K562 (cell line): ENCODE data around the gene AHCYL2. TPM values are rescaled to one million over a fixed set of nuclear protein-coding genes. Genes with fewer than 3 reads are reported as not detected.

Experiments
- BRD9 ChIP-seq: fragments of 450-650 bp; IDR thresholded peaks from 2 replicates; pipeline ENCODE4 v1.6.1; 2018; ENCODE audit warnings: low read depth; ENCODE audit not compliant: partially characterized antibody
- JUND ChIP-seq, 2 experiments: IDR thresholded peaks; 2 replicates in 1 of 2; 3 replicates in 1 of 2; pipeline ENCODE4 v1.6.1; 2011; ENCODE audit warnings: borderline replicate concordance in 2 of 2, low read depth in 2 of 2, low read length in 2 of 2, improper control_type of control experiment in 1 of 2, missing biosample characterization in 1 of 2, missing genetic modification characterization in 1 of 2, missing genetic modification reagents in 1 of 2
- KAT7 ChIP-seq: sonication (generic); formaldehyde crosslinking; IDR thresholded peaks from 2 replicates; pipeline ENCODE4 v1.8.0; 2022; ENCODE audit warnings: missing genetic modification reagents, mild to moderate bottlenecking, borderline replicate concordance
- KDM1A ChIP-seq, 2 experiments: fragments of 450-650 bp; IDR thresholded peaks; 2 replicates each; pipeline ENCODE4 v1.6.1; 2016; ENCODE audit warnings: mild to moderate bottlenecking in 2 of 2
- RCOR1 ChIP-seq, 2 experiments: IDR thresholded peaks; 2 replicates each; pipeline ENCODE4 v1.6.1; 2012; ENCODE audit warnings: low read depth in 2 of 2, low read length in 2 of 2, borderline replicate concordance in 1 of 2, improper control_type of control experiment in 1 of 2
- SAP30 ChIP-seq: fragments of 200-600 bp; sonication (generic); IDR thresholded peaks from 2 replicates; pipeline ENCODE4 v1.6.1; 2012; ENCODE audit warnings: borderline replicate concordance, low read depth, mild to moderate bottlenecking, moderate library complexity, low read length, control low read depth, inconsistent platforms; ENCODE audit not compliant: insufficient read depth, poor library complexity, severe bottlenecking
- SP1 ChIP-seq: sonication (generic); formaldehyde crosslinking; IDR thresholded peaks from 2 replicates; pipeline ENCODE4 v1.8.1; 2022; ENCODE audit warnings: mild to moderate bottlenecking, missing genetic modification reagents
- TCF3 ChIP-seq: sonication (generic); formaldehyde crosslinking; IDR thresholded peaks from 2 replicates; pipeline ENCODE4 v1.4.0; 2020; ENCODE audit warnings: mild to moderate bottlenecking, missing genetic modification reagents
- ZNF232 ChIP-seq: sonication (generic); formaldehyde crosslinking; IDR thresholded peaks from 2 replicates; pipeline ENCODE4 v1.8.0; 2022; ENCODE audit warnings: mild to moderate bottlenecking, missing genetic modification reagents
- ZNF354B ChIP-seq: fragments of 250-450 bp; sonication (Bioruptor Pico); IDR thresholded peaks from 2 replicates; pipeline ENCODE4 v1.4.0; 2020
- ZNF696 ChIP-seq: fragments of 250-450 bp; sonication (Bioruptor Pico); conservative IDR thresholded peaks from 2 replicates; pipeline ENCODE4 v1.4.0; 2020; ENCODE audit warnings: mild to moderate bottlenecking, moderate library complexity
- polyA plus RNA-seq, 8 experiments: library from polyadenylated mRNA; depleted of rRNA in 4 of 8; stranded (reverse) in 5 of 8; unstranded in 3 of 8; fragments of >200 nt; fragmentation: Nextera tagmentation in 2 of 8; fragmentation: Illumina TruSeq in 1 of 8; extraction: Ambion mirVana in 2 of 8; extraction: Trizol in 1 of 8; gene quantifications; 2 replicates each; pipeline versions ENCODE4 v1.2.1 to v1.2.3, GENCODE V29; 2011 to 2014; ENCODE audit warnings: inconsistent platforms in 1 of 8, missing spikeins in 1 of 8
- total RNA-seq, 7 experiments: library from RNA; depleted of rRNA in 6 of 7; stranded (reverse); fragments of >200 nt in 6 of 7; fragmentation: Illumina TruSeq in 2 of 7; extraction: Trizol in 2 of 7; gene quantifications; 2 replicates each; pipeline versions ENCODE4 v1.2.1 to v1.2.3, GENCODE V29; 2011 to 2021; ENCODE audit warnings: low replicate concordance in 1 of 7
- TF ChIP-seq, protein P1 (sequence below): sonication (generic); IDR thresholded peaks from 2 replicates; pipeline ENCODE4 v1.6.1; 2016
- TF ChIP-seq, protein P2 (sequence below): fragments of 250-450 bp; sonication (Bioruptor Pico); IDR thresholded peaks from 2 replicates; pipeline ENCODE4 v1.8.0; 2022; ENCODE audit warnings: inconsistent platforms
- TF ChIP-seq, protein P3 (sequence below): IDR thresholded peaks from 2 replicates; pipeline ENCODE4 v1.6.1; 2012; ENCODE audit warnings: low read depth, low read length, improper control_type of control experiment, borderline replicate concordance
- TF ChIP-seq, protein P4 (sequence below): fragments of 450-650 bp; formaldehyde crosslinking; IDR thresholded peaks from 2 replicates; pipeline ENCODE4 v1.4.0; 2022; ENCODE audit warnings: missing genetic modification characterization
- TF ChIP-seq, protein P5 (sequence below): fragments of 250-450 bp; sonication (Bioruptor Pico); IDR thresholded peaks from 2 replicates; pipeline ENCODE4 v1.4.0; 2020; ENCODE audit warnings: mild to moderate bottlenecking, moderate library complexity
- TF ChIP-seq, protein P6 (sequence below): sonication (generic); formaldehyde crosslinking; IDR thresholded peaks from 2 replicates; pipeline ENCODE4 v1.8.1; 2023; ENCODE audit warnings: mild to moderate bottlenecking, missing genetic modification reagents

Gene AHCYL2
- total and polyA plus RNA-seq, 9 of the 15 experiments (the other 6 are each of a cell fraction or from before 2014, with no cell fraction given), result 0.93 to 10.5 (median 5.2) TPM

DNA sequence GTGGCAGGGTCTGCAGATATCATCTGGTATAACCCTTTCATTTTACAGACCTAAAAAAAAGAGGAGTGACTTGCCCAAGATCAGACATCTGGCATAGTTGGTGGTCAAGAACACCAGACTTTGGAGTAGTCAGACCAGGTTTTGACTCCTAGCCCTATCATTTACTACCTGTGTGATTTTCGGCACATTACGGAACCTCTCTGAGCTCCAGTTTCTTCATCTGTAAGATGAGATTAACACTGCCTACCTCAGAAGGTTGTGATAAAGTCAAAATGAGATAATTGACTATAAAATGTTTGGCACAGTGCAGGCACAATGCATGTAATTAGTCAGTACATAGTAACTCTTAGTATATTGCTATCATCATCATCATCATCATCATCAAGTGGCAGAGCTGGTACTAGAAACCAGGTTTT lies 210.6 kb downstream of the AHCYL2 start (continued):
- TF ChIP-seq RCOR1 (IDR thresholded peaks at IDR 0.05; ENCODE audit: borderline replicate concordance in 1 of 2, low read depth in 2 of 2, low read length in 2 of 2) (0 out of 4 replicates have a peak, but pooled peaks of 1 of the 2 experiments have one; percentile 21), ZNF354B (CRISPR knock-in tag) (no peak), SP1 (peak; percentile 57; the same call in 1 of the 2 replicates), KAT7 (CRISPR knock-in tag) (0 out of 2 replicates have a peak, but pooled peaks have one; percentile 62), ZNF696 (CRISPR knock-in tag) (no peak), JUND (IDR thresholded peaks at IDR 0.05; ENCODE audit: borderline replicate concordance, low read depth, low read length) (no peak), JUND (tag; IDR thresholded peaks at IDR 0.05; ENCODE audit: borderline replicate concordance, low read depth, low read length) (no peak), BRD9 (peak; percentile 82), KDM1A (IDR thresholded peaks at IDR 0.05) (peak; percentile 66 to 71; a peak in 3 of 4 replicates), TCF3 (peak; percentile 3; the same call in 1 of the 2 replicates), SAP30 (no peak), ZNF232 (no peak)
- TF ChIP-seq, protein P1, sequence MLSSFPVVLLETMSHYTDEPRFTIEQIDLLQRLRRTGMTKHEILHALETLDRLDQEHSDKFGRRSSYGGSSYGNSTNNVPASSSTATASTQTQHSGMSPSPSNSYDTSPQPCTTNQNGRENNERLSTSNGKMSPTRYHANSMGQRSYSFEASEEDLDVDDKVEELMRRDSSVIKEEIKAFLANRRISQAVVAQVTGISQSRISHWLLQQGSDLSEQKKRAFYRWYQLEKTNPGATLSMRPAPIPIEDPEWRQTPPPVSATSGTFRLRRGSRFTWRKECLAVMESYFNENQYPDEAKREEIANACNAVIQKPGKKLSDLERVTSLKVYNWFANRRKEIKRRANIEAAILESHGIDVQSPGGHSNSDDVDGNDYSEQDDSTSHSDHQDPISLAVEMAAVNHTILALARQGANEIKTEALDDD, result peak; percentile 50; the same call in 1 of the 2 replicates
- TF ChIP-seq, protein P2, sequence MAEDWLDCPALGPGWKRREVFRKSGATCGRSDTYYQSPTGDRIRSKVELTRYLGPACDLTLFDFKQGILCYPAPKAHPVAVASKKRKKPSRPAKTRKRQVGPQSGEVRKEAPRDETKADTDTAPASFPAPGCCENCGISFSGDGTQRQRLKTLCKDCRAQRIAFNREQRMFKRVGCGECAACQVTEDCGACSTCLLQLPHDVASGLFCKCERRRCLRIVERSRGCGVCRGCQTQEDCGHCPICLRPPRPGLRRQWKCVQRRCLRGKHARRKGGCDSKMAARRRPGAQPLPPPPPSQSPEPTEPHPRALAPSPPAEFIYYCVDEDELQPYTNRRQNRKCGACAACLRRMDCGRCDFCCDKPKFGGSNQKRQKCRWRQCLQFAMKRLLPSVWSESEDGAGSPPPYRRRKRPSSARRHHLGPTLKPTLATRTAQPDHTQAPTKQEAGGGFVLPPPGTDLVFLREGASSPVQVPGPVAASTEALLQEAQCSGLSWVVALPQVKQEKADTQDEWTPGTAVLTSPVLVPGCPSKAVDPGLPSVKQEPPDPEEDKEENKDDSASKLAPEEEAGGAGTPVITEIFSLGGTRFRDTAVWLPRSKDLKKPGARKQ, result no peak
- TF ChIP-seq, protein P3, sequence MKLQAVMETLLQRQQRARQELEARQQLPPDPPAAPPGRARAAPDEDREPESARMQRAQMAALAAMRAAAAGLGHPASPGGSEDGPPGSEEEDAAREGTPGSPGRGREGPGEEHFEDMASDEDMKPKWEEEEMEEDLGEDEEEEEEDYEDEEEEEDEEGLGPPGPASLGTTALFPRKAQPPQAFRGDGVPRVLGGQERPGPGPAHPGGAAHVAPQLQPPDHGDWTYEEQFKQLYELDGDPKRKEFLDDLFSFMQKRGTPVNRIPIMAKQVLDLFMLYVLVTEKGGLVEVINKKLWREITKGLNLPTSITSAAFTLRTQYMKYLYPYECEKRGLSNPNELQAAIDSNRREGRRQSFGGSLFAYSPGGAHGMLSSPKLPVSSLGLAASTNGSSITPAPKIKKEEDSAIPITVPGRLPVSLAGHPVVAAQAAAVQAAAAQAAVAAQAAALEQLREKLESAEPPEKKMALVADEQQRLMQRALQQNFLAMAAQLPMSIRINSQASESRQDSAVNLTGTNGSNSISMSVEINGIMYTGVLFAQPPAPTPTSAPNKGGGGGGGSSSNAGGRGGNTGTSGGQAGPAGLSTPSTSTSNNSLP, result peak; percentile 40; the same call in 1 of the 2 replicates
- TF ChIP-seq, protein P4, sequence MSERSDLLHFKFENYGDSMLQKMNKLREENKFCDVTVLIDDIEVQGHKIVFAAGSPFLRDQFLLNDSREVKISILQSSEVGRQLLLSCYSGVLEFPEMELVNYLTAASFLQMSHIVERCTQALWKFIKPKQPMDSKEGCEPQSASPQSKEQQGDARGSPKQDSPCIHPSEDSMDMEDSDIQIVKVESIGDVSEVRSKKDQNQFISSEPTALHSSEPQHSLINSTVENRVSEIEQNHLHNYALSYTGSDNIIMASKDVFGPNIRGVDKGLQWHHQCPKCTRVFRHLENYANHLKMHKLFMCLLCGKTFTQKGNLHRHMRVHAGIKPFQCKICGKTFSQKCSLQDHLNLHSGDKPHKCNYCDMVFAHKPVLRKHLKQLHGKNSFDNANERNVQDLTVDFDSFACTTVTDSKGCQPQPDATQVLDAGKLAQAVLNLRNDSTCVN (CRISPR knock-in tag), result 0 out of 2 replicates have a peak, but pooled peaks have one; percentile 24
- TF ChIP-seq, protein P5, sequence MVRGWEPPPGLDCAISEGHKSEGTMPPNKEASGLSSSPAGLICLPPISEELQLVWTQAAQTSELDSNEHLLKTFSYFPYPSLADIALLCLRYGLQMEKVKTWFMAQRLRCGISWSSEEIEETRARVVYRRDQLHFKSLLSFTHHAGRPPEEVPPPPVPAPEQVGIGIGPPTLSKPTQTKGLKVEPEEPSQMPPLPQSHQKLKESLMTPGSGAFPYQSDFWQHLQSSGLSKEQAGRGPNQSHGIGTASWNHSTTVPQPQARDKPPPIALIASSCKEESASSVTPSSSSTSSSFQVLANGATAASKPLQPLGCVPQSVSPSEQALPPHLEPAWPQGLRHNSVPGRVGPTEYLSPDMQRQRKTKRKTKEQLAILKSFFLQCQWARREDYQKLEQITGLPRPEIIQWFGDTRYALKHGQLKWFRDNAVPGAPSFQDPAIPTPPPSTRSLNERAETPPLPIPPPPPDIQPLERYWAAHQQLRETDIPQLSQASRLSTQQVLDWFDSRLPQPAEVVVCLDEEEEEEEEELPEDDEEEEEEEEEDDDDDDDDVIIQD, result 0 out of 2 replicates have a peak, but pooled peaks have one; percentile 30
- TF ChIP-seq, protein P6, sequence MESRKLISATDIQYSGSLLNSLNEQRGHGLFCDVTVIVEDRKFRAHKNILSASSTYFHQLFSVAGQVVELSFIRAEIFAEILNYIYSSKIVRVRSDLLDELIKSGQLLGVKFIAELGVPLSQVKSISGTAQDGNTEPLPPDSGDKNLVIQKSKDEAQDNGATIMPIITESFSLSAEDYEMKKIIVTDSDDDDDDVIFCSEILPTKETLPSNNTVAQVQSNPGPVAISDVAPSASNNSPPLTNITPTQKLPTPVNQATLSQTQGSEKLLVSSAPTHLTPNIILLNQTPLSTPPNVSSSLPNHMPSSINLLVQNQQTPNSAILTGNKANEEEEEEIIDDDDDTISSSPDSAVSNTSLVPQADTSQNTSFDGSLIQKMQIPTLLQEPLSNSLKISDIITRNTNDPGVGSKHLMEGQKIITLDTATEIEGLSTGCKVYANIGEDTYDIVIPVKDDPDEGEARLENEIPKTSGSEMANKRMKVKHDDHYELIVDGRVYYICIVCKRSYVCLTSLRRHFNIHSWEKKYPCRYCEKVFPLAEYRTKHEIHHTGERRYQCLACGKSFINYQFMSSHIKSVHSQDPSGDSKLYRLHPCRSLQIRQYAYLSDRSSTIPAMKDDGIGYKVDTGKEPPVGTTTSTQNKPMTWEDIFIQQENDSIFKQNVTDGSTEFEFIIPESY (CRISPR knock-in tag), result no peak
